ENCODE results near the gene CCDC141.

Gene CCDC141

DNA sequence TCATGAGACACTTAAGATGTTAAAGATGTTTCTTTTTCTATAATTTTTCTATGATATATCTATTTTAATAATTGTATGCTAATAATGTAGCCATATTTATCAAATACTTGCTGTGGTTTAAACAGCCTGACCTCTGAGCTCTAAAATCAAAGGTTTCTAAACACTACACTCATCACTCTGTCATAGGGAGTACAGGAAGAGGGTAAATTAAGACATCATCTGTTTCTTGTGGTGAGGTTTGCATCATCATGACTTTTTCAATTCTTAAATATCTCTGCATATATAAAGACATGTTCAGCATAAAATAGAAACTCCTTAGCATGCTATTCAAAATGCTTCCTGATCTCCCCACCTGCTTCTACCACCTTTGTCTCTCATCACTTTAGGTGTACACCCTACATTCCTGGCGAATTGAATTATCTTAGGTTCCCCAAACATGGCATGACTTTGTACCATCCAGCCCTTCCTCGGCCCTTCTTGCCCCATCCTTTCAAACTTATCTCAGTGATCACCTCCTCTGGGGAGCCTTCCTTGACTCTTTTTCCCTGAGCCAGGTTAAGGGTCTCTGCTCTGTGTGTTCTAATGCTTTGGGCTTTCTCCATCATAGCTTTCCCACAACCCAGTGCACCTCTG lies 137.4 kb downstream of the CCDC141 start:
- no peak for TF ChIP-seq POLR2AphosphoS5 (IDR thresholded peaks at IDR 0.05; ENCODE audit: low read depth, low read length)
- TF ChIP-seq SIN3A (IDR thresholded peaks at IDR 0.05; ENCODE audit: borderline replicate concordance, insufficient read depth, low read length): no peak
- TF ChIP-seq FOXP2 (optimal IDR thresholded peaks at IDR 0.05; ENCODE audit: borderline replicate concordance, extremely low read depth, extremely low read length, insufficient read depth): no peak
- TF ChIP-seq TAF1 (IDR thresholded peaks at IDR 0.05; ENCODE audit: borderline replicate concordance, insufficient read depth, low read length): no peak
- TF ChIP-seq, protein P1, sequence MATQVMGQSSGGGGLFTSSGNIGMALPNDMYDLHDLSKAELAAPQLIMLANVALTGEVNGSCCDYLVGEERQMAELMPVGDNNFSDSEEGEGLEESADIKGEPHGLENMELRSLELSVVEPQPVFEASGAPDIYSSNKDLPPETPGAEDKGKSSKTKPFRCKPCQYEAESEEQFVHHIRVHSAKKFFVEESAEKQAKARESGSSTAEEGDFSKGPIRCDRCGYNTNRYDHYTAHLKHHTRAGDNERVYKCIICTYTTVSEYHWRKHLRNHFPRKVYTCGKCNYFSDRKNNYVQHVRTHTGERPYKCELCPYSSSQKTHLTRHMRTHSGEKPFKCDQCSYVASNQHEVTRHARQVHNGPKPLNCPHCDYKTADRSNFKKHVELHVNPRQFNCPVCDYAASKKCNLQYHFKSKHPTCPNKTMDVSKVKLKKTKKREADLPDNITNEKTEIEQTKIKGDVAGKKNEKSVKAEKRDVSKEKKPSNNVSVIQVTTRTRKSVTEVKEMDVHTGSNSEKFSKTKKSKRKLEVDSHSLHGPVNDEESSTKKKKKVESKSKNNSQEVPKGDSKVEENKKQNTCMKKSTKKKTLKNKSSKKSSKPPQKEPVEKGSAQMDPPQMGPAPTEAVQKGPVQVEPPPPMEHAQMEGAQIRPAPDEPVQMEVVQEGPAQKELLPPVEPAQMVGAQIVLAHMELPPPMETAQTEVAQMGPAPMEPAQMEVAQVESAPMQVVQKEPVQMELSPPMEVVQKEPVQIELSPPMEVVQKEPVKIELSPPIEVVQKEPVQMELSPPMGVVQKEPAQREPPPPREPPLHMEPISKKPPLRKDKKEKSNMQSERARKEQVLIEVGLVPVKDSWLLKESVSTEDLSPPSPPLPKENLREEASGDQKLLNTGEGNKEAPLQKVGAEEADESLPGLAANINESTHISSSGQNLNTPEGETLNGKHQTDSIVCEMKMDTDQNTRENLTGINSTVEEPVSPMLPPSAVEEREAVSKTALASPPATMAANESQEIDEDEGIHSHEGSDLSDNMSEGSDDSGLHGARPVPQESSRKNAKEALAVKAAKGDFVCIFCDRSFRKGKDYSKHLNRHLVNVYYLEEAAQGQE (IDR thresholded peaks at IDR 0.05; ENCODE audit: insufficient read depth in 1 of 2, low read depth in 2 of 2, low read length in 2 of 2): no peak

DNA sequence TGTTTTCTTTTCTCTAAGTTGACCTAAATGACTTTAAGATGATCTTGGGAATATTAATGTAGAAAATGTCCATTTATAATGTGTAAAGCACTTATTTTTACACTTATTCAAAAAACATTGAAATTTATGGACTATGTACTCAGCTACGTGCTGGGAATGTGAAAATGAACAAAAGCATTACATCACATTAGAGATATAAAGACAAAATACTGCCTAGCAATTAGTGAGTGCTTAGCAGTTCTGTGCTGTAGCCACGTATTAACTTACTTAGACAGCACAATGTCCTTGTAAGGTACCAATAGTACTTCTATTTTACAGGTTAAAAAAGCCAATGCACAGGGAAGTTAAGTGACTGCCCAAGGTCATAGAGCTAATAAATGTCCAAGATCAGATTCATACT lies 138.9 kb downstream of the CCDC141 start:
- TF ChIP-seq, protein P1 (IDR thresholded peaks at IDR 0.05; ENCODE audit: insufficient read depth in 1 of 2, low read depth in 2 of 2, low read length in 2 of 2): no peak
- TF ChIP-seq SIN3A (IDR thresholded peaks at IDR 0.05; ENCODE audit: borderline replicate concordance, insufficient read depth, low read length) (no peak), POLR2AphosphoS5 (IDR thresholded peaks at IDR 0.05; ENCODE audit: low read depth, low read length) (no peak), FOXP2 (optimal IDR thresholded peaks at IDR 0.05; ENCODE audit: borderline replicate concordance, extremely low read depth, extremely low read length, insufficient read depth) (no peak), TAF1 (IDR thresholded peaks at IDR 0.05; ENCODE audit: borderline replicate concordance, insufficient read depth, low read length) (no peak)

DNA sequence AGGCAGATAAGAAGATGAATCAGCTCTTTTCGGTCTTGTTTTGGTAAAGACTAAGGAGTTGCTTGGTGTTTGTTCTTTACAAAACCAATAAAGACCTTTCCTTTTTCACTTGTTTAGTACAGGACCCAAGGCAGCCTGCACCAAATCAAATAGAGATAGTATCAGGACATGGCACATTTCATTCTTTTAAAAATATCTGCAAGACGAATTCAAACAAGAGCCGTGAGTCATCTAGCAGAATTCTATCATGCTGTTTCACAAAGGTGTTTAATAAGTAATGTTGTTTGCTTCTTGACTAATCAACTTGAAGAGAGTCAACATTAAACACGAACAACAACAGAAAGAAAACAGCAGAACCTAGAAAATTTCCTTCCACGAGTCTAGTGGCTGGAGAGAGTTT lies 139.9 kb downstream of the CCDC141 start:
- TF ChIP-seq, protein P1 (IDR thresholded peaks at IDR 0.05; ENCODE audit: insufficient read depth in 1 of 2, low read depth in 2 of 2, low read length in 2 of 2): no peak
- TF ChIP-seq SIN3A (IDR thresholded peaks at IDR 0.05; ENCODE audit: borderline replicate concordance, insufficient read depth, low read length) (no peak), POLR2AphosphoS5 (IDR thresholded peaks at IDR 0.05; ENCODE audit: low read depth, low read length) (no peak), FOXP2 (optimal IDR thresholded peaks at IDR 0.05; ENCODE audit: borderline replicate concordance, extremely low read depth, extremely low read length, insufficient read depth) (no peak), TAF1 (IDR thresholded peaks at IDR 0.05; ENCODE audit: borderline replicate concordance, insufficient read depth, low read length) (no peak)

DNA sequence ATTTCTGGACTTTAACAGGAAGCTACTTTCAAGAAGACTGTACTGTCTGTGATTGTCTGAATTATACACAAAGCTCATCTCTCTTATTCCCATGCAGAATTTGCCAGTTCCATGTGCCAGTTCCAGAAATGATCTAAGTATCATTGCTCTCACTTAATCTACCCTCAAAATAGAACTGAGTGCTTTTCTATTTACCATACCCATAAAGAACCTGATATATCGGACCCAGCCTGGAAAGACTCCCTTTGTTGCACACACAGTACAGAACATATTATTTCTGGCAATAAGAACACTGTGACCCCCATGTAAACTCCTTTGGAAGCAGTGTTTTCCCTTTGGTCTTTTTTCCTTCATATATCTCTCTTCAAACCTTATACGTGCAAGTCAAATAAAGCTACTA lies 140.4 kb downstream of the CCDC141 start:
- TF ChIP-seq, protein P1 (IDR thresholded peaks at IDR 0.05; ENCODE audit: insufficient read depth in 1 of 2, low read depth in 2 of 2, low read length in 2 of 2): no peak
- TF ChIP-seq SIN3A (IDR thresholded peaks at IDR 0.05; ENCODE audit: borderline replicate concordance, insufficient read depth, low read length): no peak
- TF ChIP-seq FOXP2 (optimal IDR thresholded peaks at IDR 0.05; ENCODE audit: borderline replicate concordance, extremely low read depth, extremely low read length, insufficient read depth): no peak
- no peak for TF ChIP-seq TAF1 (IDR thresholded peaks at IDR 0.05; ENCODE audit: borderline replicate concordance, insufficient read depth, low read length)
- TF ChIP-seq POLR2AphosphoS5 (IDR thresholded peaks at IDR 0.05; ENCODE audit: low read depth, low read length): no peak
